Pancreas (tissue), 10 donors: ENCODE data around the gene CCDC40. TPM values are rescaled to one million over a fixed set of nuclear protein-coding genes. Genes with fewer than 3 reads are reported as not detected.

Experiments used
- ATAC-seq, 4 donors: fragments of 200-7000 bp; cut with Tn5 transposase; one replicate each; pipeline versions ENCODE4 v1.8.0 to v1.9.1; 2020; ENCODE audit warnings: mild to moderate bottlenecking in 4 of 4, moderate library complexity in 4 of 4
- DNase-seq, 6 donors: peaks; one replicate each; pipeline ENCODE4 v3.0.0-alpha.2; 2020
- FAIRE-seq: peaks from 2 replicates; lab custom pipeline; 2012; peaks lifted over from hg19 to GRCh38; lab: Jason Lieb, UNC
- H3K27ac ChIP-seq, 4 donors: fragments of 200-600 bp; sonication (generic); 1 replicate in 3 of 4; 2 replicates in 1 of 4; pipeline versions ENCODE4 v1.5.0 to v1.8.0; 2020
- H3K27me3 ChIP-seq, 4 donors: fragments of 200-600 bp; one replicate each; pipeline ENCODE4 v1.8.0; 2021
- H3K36me3 ChIP-seq, 3 donors: fragments of 200-600 bp; sonication (generic) in 1 of 3; one replicate each; pipeline versions ENCODE4 v1.5.0 to v1.8.0; 2020 to 2021
- H3K4me1 ChIP-seq, 3 donors: fragments of 200-600 bp; one replicate each; pipeline ENCODE4 v1.8.0; 2021
- H3K4me3 ChIP-seq, 4 donors: fragments of 200-600 bp; sonication (generic) in 2 of 4; one replicate each; pipeline versions ENCODE4 v1.5.0 to v1.8.0; 2020 to 2021
- H3K9me3 ChIP-seq, 4 donors: fragments of 200-600 bp; one replicate each; pipeline ENCODE4 v1.8.0; 2021
- WGBS, 2 donors: extraction: QIAGEN DNeasy Blood & Tissue Kit; methylation state at CpG; one replicate each; pipeline ENCODE4 v1.1.7; 2013; 5-methylcytosine and 5-hydroxymethylcytosine counted together
- intact Hi-C, 3 donors: fragments of 100-400 bp; cut with DNase I; formaldehyde crosslinking; loops; one replicate each; pipeline versions ENCODE4 v1.11.1 to v1.14.2; 2022
- polyA plus RNA-seq, 2 donors: library from polyadenylated mRNA; stranded (reverse); fragments of 200-250 nt; gene quantifications; one replicate each; pipeline ENCODE4 v1.2.3, GENCODE V29; 2013
- total RNA-seq, 6 donors: library from RNA; stranded (reverse); fragmentation: NEBNext Ultra II Directional in 4 of 6; extraction: Animal tissue kit (Norgen Biotek cat#: 25700) in 4 of 6; gene quantifications; one replicate each; pipeline versions ENCODE4 v1.2.1 to v1.2.4, GENCODE V29; 2021 to 2023
- TF ChIP-seq, protein P1 (sequence below), 4 donors: fragments of 200-600 bp; sonication (generic) in 3 of 4; IDR thresholded peaks; one replicate each; pipeline versions ENCODE4 v1.5.0 to v1.8.0; 2021; ENCODE audit warnings: antibody characterized with exemption in 4 of 4
- donor health status: healthy with polysubstance abuse.
- donor health status: DM: no; HTN: no; CAD: no; lungs with moderate emphysema.
- donor health status: DM: no; HTN: no; CAD: no.
- donor health status: control.
- donor health status: control.
- donor health status: Bipolar disorder and iron deficiency.
- donor health status: DM: yes; HTN: yes; CAD: no.
- donor health status: DM: no; HTN: no; CAD: no.
- donor health status: DM: no; HTN: no; CAD: no.
- donor health status: DM: yes; HTN: yes; CAD: no.

Gene CCDC40
- total and polyA plus RNA-seq, 8 donors = 1.9 to 12.3 (median 3.4) TPM

- FAIRE-seq (no peak), DNase-seq (peak in 1 of 6 donors; percentile 35), ATAC-seq (no peak)
- intact Hi-C loops = loop anchor here in 1 of 3 donors (10.0 kb wide), 1 partner anchor 148 kb away; no protein-coding TSS in a partner anchor
- no peak overlapping the region for H3K27ac ChIP-seq
- 80 to 83% methylated on average over 17 of the region's 17 CpGs for WGBS, 2 donors
- H3K4me1 ChIP-seq = peaks cover 0 to 6% (median 0%) of the 10 kb centered on the region in 3 donors
- no peak overlapping the region for H3K4me3 ChIP-seq
- TF ChIP-seq, protein P1, sequence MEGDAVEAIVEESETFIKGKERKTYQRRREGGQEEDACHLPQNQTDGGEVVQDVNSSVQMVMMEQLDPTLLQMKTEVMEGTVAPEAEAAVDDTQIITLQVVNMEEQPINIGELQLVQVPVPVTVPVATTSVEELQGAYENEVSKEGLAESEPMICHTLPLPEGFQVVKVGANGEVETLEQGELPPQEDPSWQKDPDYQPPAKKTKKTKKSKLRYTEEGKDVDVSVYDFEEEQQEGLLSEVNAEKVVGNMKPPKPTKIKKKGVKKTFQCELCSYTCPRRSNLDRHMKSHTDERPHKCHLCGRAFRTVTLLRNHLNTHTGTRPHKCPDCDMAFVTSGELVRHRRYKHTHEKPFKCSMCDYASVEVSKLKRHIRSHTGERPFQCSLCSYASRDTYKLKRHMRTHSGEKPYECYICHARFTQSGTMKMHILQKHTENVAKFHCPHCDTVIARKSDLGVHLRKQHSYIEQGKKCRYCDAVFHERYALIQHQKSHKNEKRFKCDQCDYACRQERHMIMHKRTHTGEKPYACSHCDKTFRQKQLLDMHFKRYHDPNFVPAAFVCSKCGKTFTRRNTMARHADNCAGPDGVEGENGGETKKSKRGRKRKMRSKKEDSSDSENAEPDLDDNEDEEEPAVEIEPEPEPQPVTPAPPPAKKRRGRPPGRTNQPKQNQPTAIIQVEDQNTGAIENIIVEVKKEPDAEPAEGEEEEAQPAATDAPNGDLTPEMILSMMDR (IDR thresholded peaks at IDR 0.05) = no peak
- H3K27me3 ChIP-seq = no peaks in the 10 kb centered on the region
- H3K36me3 ChIP-seq = no peaks in the 10 kb centered on the region
- H3K9me3 ChIP-seq = no peaks in the 10 kb centered on the region
These were observed 60.7 kb downstream of the CCDC40 start for GRCh38 chr17:80097127-80097621.

DNA sequence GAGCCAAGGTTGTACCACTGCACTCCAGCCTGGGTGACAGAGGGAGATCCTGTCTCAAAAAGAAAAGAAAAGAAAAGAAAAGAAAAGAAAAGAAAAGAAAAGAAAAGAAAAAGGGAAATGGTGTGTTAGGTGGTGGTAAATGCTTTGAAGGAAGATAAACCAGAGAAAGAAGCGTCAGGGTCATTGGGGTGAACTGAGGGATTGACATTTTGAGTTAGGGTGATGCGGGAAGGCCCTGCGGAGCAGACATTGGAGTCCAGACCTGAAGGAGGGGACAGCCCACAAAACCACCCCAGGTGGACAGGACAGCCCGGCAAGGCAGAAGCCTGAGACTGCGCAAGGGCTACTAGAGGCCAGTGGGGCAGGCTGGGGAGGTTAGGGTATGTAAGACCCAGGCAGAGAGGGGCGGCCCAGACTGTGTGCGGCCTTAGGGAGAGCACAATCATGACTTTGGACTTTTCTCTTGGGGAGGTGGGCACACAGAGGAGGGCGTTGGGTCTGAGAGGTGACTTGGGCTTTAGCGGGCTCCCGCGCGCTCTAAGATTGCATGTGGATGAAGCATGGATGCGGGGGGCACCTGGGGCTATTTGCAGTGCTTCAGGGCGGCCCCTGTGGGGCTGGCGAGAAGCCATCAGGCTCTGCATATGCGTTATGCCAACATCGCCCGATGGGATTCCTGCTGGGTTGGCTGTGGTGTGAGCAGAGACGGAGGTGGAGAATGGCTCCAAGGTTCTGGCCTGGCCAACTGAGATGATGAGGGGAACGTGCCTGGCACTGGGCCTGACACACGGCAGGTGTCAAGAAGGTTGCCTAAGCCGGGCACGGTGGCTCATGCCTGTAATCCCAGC is 61.6 kb downstream of the CCDC40 start:
- no peak for ATAC-seq
- intact Hi-C loops = loop anchor here in 1 of 3 donors (10.0 kb wide), 1 partner anchor 147 kb away; no protein-coding TSS in a partner anchor
- Histone ChIP-seq H3K27me3 (no peaks in the 10 kb centered on the region), H3K4me1 (peaks cover 0 to 9% (median 0%) of the 10 kb centered on the region in 3 donors), H3K4me3 (no peak overlapping the region), H3K36me3 (no peaks in the 10 kb centered on the region), H3K9me3 (no peaks in the 10 kb centered on the region), H3K27ac (no peak overlapping the region)
- no peak for FAIRE-seq
- TF ChIP-seq, protein P1 (IDR thresholded peaks at IDR 0.05) = no peak
- DNase-seq = peak in 3 of 6 donors; percentile 12 to 50 (median 26)
- 81 to 84% methylated on average over 23 of the region's 23 CpGs for WGBS, 2 donors

- Histone ChIP-seq H3K27ac (no peak overlapping the region), H3K9me3 (no peaks in the 10 kb centered on the region), H3K27me3 (no peaks in the 10 kb centered on the region), H3K4me1 (peaks cover 0 to 9% (median 0%) of the 10 kb centered on the region in 3 donors), H3K4me3 (no peak overlapping the region), H3K36me3 (no peaks in the 10 kb centered on the region)
- FAIRE-seq = no peak
- 85 to 88% methylated on average over 27 of the region's 27 CpGs for WGBS, 2 donors
- ATAC-seq = no peak
- intact Hi-C loops = loop anchor here in 1 of 3 donors (10.0 kb wide), 1 partner anchor 145 kb away; no protein-coding TSS in a partner anchor
- TF ChIP-seq, protein P1 (IDR thresholded peaks at IDR 0.05) = no peak
- DNase-seq = peak in 3 of 6 donors; percentile 9 to 65 (median 28)
These were observed 63.0 kb downstream of the CCDC40 start for GRCh38 chr17:80099291-80100034.

- no peaks in the 10 kb centered on the region for H3K9me3 ChIP-seq
- peaks cover 0 to 9% (median 0%) of the 10 kb centered on the region in 3 donors for H3K4me1 ChIP-seq
- H3K36me3 ChIP-seq = no peaks in the 10 kb centered on the region
- H3K27me3 ChIP-seq = no peaks in the 10 kb centered on the region
- no peak for FAIRE-seq
- intact Hi-C loops = no loop called here
- no peak overlapping the region for H3K27ac ChIP-seq
- H3K4me3 ChIP-seq = no peak overlapping the region
- no peak for ATAC-seq
- 70 to 77% methylated on average over 4 of the region's 4 CpGs for WGBS, 2 donors
- DNase-seq = peak in 2 of 6 donors; percentile 14 to 36
- TF ChIP-seq, protein P1 (IDR thresholded peaks at IDR 0.05) = no peak
These were observed 63.5 kb downstream of the CCDC40 start for GRCh38 chr17:80100035-80100323.
